Right lobe of liver (tissue), 6 donors: ENCODE data around the gene NCAPH2. TPM values are rescaled to one million over a fixed set of nuclear protein-coding genes. Genes with fewer than 3 reads are reported as not detected.

Experiments used
- ATAC-seq, 4 donors: fragments of 200-7000 bp; cut with Tn5 transposase; one replicate each; pipeline ENCODE4 v1.9.1; 2020; ENCODE audit warnings: mild to moderate bottlenecking in 4 of 4, moderate library complexity in 4 of 4
- DNase-seq, 3 donors: peaks; one replicate each; pipeline ENCODE4 v3.0.0-alpha.2; 2020
- H3K27ac ChIP-seq, 3 donors: fragments of 200-600 bp; one replicate each; pipeline ENCODE4 v1.8.0; 2022
- H3K27me3 ChIP-seq, 2 donors: fragments of 200-600 bp; one replicate each; pipeline ENCODE4 v1.8.0; 2022
- H3K36me3 ChIP-seq, 4 donors: fragments of 200-600 bp; sonication (generic) in 1 of 4; one replicate each; pipeline versions ENCODE4 v1.5.1 to v1.8.0; 2017 to 2022; ENCODE audit warnings: control low read depth in 1 of 4
- H3K4me1 ChIP-seq, 4 donors: fragments of 200-600 bp; sonication (generic) in 1 of 4; one replicate each; pipeline versions ENCODE4 v1.5.1 to v1.8.0; 2017 to 2022; ENCODE audit warnings: control low read depth in 1 of 4
- H3K4me3 ChIP-seq, 3 donors: fragments of 200-600 bp; one replicate each; pipeline ENCODE4 v1.8.0; 2022
- H3K9me3 ChIP-seq, 4 donors: fragments of 200-600 bp; sonication (generic) in 1 of 4; one replicate each; pipeline versions ENCODE4 v1.5.1 to v1.8.0; 2017 to 2022; ENCODE audit warnings: control low read depth in 1 of 4
- POLR2A ChIP-seq: fragments of 450-650 bp; IDR thresholded peaks from one replicate; pipeline ENCODE4 v1.6.1; 2017; ENCODE audit warnings: antibody characterized with exemption, mild to moderate bottlenecking
- WGBS: methylation state at CpG from one replicate; pipeline ENCODE4 v1.1.6; 2018; ENCODE audit warnings: low coverage, low lambda C conversion rate; ENCODE audit not compliant: insufficient coverage; ENCODE audit errors: missing lambda C conversion rate; 5-methylcytosine and 5-hydroxymethylcytosine counted together
- intact Hi-C, 2 donors: fragments of 100-400 bp; cut with DNase I; formaldehyde crosslinking; loops; one replicate each; pipeline versions ENCODE4 v1.11.2 to v1.14.1; 2022
- total RNA-seq, 6 experiments: library from RNA; depleted of rRNA in 2 of 6; stranded (reverse); fragments of >200 nt in 2 of 6; fragmentation: NEBNext Ultra II Directional in 3 of 6; extraction: Animal tissue kit (Norgen Biotek cat#: 25700) in 3 of 6; gene quantifications; one replicate each; pipeline versions ENCODE4 v1.1.0 to v1.2.4, GENCODE V29; 2016 to 2023
- TF ChIP-seq, protein P1 (sequence below), 4 donors: fragments of 200-600 bp in 3 of 4; fragments of 450-650 bp in 1 of 4; IDR thresholded peaks; one replicate each; pipeline versions ENCODE4 v1.5.1 to v1.8.0; 2016 to 2022; ENCODE audit warnings: antibody characterized with exemption in 4 of 4, mild to moderate bottlenecking in 2 of 4
- donor health status: DM: no; HTN: yes; CAD: no.
- donor health status: DM: no; HTN: no; CAD: no.
- donor health status: DM: no; HTN: no; CAD: no.
- donor health status: DM: no; HTN: yes; CAD: no.
- donor health status: DM: no; HTN: yes; CAD: no.

The NCAPH2 gene
- total RNA-seq, 6 experiments from 2014 or later, result 11.4 to 17.3 (median 13.9) TPM

DNA sequence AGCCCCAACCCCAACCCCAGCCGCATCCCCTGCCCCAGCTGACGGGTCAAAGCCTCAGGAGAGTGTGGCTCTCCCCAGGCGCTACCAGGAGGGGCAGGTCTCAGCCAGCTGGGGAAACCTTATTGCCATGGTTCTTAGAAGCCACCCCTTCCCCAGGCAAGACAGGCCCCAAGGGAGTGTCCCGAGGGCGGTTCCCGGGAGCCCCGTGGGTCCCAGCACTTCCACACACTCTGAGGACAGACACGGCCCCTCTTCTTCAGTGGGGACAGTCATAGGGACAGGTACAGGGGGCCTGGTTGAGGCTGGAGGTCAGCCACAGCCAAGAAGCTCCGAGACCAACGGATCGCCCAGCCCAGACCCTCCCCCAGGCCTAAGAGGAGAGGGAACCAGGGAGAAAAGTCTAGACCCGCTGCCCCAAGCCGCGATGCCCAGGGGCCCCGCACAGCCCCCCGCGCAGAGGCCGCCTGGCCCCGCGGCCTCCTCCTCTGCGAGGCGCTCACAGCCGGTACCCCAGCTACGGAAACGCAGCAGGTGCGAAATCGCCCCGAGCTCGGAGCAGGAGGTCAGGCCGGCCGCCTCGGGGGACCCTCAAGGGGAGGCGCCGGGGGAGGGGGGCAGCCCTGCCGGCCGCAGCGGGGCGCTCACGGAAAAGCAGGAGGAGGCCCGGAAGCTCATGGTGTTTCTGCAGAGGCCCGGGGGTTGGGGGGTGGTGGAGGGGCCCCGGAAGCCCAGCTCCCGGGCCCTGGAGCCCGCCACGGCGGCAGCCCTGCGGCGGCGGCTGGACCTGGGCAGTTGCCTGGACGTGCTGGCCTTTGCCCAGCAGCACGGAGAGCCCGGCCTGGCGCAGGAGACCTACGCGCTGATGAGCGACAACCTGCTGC is 40.3 kb downstream of the NCAPH2 start:
- peak overlapping the region; percentile 23 to 39 (median 31) for H3K4me3 ChIP-seq
- TF ChIP-seq, protein P1, sequence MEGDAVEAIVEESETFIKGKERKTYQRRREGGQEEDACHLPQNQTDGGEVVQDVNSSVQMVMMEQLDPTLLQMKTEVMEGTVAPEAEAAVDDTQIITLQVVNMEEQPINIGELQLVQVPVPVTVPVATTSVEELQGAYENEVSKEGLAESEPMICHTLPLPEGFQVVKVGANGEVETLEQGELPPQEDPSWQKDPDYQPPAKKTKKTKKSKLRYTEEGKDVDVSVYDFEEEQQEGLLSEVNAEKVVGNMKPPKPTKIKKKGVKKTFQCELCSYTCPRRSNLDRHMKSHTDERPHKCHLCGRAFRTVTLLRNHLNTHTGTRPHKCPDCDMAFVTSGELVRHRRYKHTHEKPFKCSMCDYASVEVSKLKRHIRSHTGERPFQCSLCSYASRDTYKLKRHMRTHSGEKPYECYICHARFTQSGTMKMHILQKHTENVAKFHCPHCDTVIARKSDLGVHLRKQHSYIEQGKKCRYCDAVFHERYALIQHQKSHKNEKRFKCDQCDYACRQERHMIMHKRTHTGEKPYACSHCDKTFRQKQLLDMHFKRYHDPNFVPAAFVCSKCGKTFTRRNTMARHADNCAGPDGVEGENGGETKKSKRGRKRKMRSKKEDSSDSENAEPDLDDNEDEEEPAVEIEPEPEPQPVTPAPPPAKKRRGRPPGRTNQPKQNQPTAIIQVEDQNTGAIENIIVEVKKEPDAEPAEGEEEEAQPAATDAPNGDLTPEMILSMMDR (IDR thresholded peaks at IDR 0.05), result no peak
- TF ChIP-seq POLR2A, result peak; percentile 66
- intact Hi-C loops, result no loop called here

GRCh38 chr22:50548921-50549790 is 41.1 kb downstream of the NCAPH2 start:
- Histone ChIP-seq H3K27me3 (no peaks in the 10 kb centered on the region), H3K36me3 (no peaks in the 10 kb centered on the region), H3K4me3 (peak overlapping the region; percentile 23 to 39 (median 31)), H3K27ac (peak overlapping the region in 1 of 3 donors; percentile 8), H3K4me1 (peaks cover 0 to 8% (median 0%) of the 10 kb centered on the region in 4 donors), H3K9me3 (no peaks in the 10 kb centered on the region)
- ATAC-seq, result no peak
- intact Hi-C loops, result no loop called here
- WGBS, result 47% methylated on average over 9 of the region's 68 CpGs
- DNase-seq, result peak in 1 of 3 donors; percentile 44
- no peak for TF ChIP-seq POLR2A
- TF ChIP-seq, protein P1 (IDR thresholded peaks at IDR 0.05), result no peak

More for the DNA sequence above, 40.3 kb downstream of the NCAPH2 start:
- ATAC-seq (peak; percentile 49 to 72 (median 68)), DNase-seq (peak; percentile 67 to 72 (median 71))
- WGBS, result 18% methylated on average over 9 of the region's 56 CpGs
- no peaks in the 10 kb centered on the region for H3K36me3 ChIP-seq
- H3K27ac ChIP-seq, result peak overlapping the region in 1 of 3 donors; percentile 8
- H3K27me3 ChIP-seq, result no peaks in the 10 kb centered on the region
- H3K9me3 ChIP-seq, result no peaks in the 10 kb centered on the region
- peaks cover 0 to 8% (median 0%) of the 10 kb centered on the region in 4 donors for H3K4me1 ChIP-seq

GRCh38 chr22:50550395-50550794 is 42.4 kb downstream of the NCAPH2 start:
- ATAC-seq, result no peak
- Histone ChIP-seq H3K4me1 (peaks cover 0 to 8% (median 0%) of the 10 kb centered on the region in 4 donors), H3K27me3 (no peaks in the 10 kb centered on the region), H3K4me3 (no peak overlapping the region), H3K27ac (no peak overlapping the region), H3K9me3 (no peaks in the 10 kb centered on the region), H3K36me3 (no peaks in the 10 kb centered on the region)
- intact Hi-C loops, result loop anchor here in 1 of 2 donors (5.0 kb wide), 1 partner anchor 52 kb away; the partner anchor contains the start of gene MAPK8IP2
- peak in 1 of 3 donors; percentile 27 for DNase-seq
- TF ChIP-seq, protein P1 (IDR thresholded peaks at IDR 0.05), result no peak
- no peak for TF ChIP-seq POLR2A
- WGBS, result 73% methylated on average over 5 of the region's 8 CpGs

GRCh38 chr22:50551160-50551752 is 43.2 kb downstream of the NCAPH2 start:
- intact Hi-C loops, result loop anchor here in 1 of 2 donors (5.0 kb wide), 1 partner anchor 51 kb away; the partner anchor contains the start of gene MAPK8IP2
- no peaks in the 10 kb centered on the region for H3K9me3 ChIP-seq
- H3K4me3 ChIP-seq, result no peak overlapping the region
- TF ChIP-seq, protein P1 (IDR thresholded peaks at IDR 0.05), result no peak
- no peak for TF ChIP-seq POLR2A
- no peaks in the 10 kb centered on the region for H3K36me3 ChIP-seq
- peaks cover 0 to 8% (median 0%) of the 10 kb centered on the region in 4 donors for H3K4me1 ChIP-seq
- DNase-seq, result peak in 1 of 3 donors; percentile 45
- 87% methylated on average over 6 of the region's 11 CpGs for WGBS
- no peak overlapping the region for H3K27ac ChIP-seq
- no peaks in the 10 kb centered on the region for H3K27me3 ChIP-seq
- no peak for ATAC-seq
